ENCODE data around the gene UFM1.

- TF ChIP-seq CTCF (conservative IDR thresholded peaks at IDR 0.05 in 1 of 2, IDR thresholded peaks at IDR 0.05 in 1 of 2; ENCODE audit: extremely low read depth in 1 of 2, insufficient read depth in 1 of 2, low read depth in 1 of 2, low read length in 2 of 2) (no peak), EZH2 (IDR thresholded peaks at IDR 0.05; ENCODE audit: borderline replicate concordance, low read length) (no peak)
Measured at GRCh38 chr13:38355595-38356119, 6.0 kb downstream of the UFM1 start.
